ENCODE data around the gene LVRN. TPM values are rescaled to one million over a fixed set of nuclear protein-coding genes. Genes with fewer than 3 reads are reported as not detected.

LVRN gene
- total RNA-seq, 6 donors from 2014 or later: 0.17 to 0.40 (median 0.30) TPM; not detected in 3

DNA sequence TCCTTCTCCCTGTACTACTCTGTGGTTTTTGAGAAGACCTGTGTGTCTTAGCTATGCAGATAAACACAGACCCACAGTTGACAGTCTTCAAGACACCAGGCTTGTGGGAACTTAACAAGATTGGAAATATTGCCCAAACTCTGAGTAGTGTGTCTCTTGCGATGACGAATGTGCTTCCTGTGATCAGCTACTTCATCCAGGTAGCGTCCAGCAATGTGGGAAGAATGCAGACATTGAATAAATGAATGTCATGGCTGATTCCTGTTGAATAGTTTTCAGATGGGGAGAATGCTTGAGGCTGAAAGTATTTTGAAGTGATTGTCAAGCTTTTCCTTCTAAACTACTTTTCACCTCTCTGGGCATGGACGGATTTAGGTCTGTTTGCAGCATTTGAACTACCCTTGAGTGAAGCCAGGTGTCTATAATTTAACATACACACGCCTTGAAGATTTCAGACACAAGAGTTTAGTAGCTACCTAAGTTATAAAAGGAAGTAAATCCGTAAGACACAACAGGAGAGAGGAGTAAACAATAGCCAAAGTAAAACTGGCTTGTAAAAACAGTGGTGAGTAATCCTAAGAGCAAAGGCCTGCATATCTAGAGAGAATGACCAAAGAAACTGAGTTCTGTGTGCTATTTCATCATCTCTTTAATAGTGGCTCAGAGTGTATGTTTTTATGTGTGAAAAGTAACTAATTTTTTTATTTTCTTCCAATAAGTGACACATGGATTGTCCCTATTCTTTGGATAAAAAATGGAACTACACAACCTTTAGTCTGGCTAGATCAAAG is 40.0 kb downstream of the LVRN start:
- no peak for DNase-seq
- WGBS, 2 donors: 86 to 91% methylated on average over 6 of the region's 6 CpGs

GRCh38 chr5:116004248-116004647 is 42.0 kb downstream of the LVRN start:
- Histone ChIP-seq H3K27ac (no peak overlapping the region), H3K4me1 (no peaks in the 10 kb centered on the region), H3K4me3 (no peak overlapping the region), H3K27me3 (no peaks in the 10 kb centered on the region), H3K9me3 (no peaks in the 10 kb centered on the region), H3K36me3 (no peaks in the 10 kb centered on the region)
- 76 to 88% methylated on average over 3 of the region's 3 CpGs for WGBS, 2 donors
- DNase-seq (no peak), ATAC-seq (ENCODE audit: low FRiP score in 2 of 2) (no peak)
- TF ChIP-seq POLR2AphosphoS5 (IDR thresholded peaks at IDR 0.05) (no peak), EP300 (IDR thresholded peaks at IDR 0.05) (no peak), POLR2A (IDR thresholded peaks at IDR 0.05) (no peak)
- TF ChIP-seq, protein P1, sequence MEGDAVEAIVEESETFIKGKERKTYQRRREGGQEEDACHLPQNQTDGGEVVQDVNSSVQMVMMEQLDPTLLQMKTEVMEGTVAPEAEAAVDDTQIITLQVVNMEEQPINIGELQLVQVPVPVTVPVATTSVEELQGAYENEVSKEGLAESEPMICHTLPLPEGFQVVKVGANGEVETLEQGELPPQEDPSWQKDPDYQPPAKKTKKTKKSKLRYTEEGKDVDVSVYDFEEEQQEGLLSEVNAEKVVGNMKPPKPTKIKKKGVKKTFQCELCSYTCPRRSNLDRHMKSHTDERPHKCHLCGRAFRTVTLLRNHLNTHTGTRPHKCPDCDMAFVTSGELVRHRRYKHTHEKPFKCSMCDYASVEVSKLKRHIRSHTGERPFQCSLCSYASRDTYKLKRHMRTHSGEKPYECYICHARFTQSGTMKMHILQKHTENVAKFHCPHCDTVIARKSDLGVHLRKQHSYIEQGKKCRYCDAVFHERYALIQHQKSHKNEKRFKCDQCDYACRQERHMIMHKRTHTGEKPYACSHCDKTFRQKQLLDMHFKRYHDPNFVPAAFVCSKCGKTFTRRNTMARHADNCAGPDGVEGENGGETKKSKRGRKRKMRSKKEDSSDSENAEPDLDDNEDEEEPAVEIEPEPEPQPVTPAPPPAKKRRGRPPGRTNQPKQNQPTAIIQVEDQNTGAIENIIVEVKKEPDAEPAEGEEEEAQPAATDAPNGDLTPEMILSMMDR (IDR thresholded peaks at IDR 0.05): no peak

More for the DNA sequence above, 40.0 kb downstream of the LVRN start:
- H3K9me3 ChIP-seq: no peaks in the 10 kb centered on the region
- no peak for TF ChIP-seq POLR2AphosphoS5 (IDR thresholded peaks at IDR 0.05)
- no peak for TF ChIP-seq POLR2A (IDR thresholded peaks at IDR 0.05)
- TF ChIP-seq, protein P1 (IDR thresholded peaks at IDR 0.05): no peak
- no peak for TF ChIP-seq EP300 (IDR thresholded peaks at IDR 0.05)
- H3K4me1 ChIP-seq: no peaks in the 10 kb centered on the region
- H3K36me3 ChIP-seq: no peaks in the 10 kb centered on the region
- no peak for ATAC-seq (ENCODE audit: low FRiP score in 2 of 2)
- no peak overlapping the region for H3K4me3 ChIP-seq
- H3K27me3 ChIP-seq: no peaks in the 10 kb centered on the region
- no peak overlapping the region for H3K27ac ChIP-seq

- WGBS, 2 donors: 67 to 68% methylated on average over 3 of the region's 3 CpGs
- DNase-seq (no peak), ATAC-seq (ENCODE audit: low FRiP score in 2 of 2) (no peak)
- Histone ChIP-seq H3K4me1 (no peaks in the 10 kb centered on the region), H3K9me3 (no peaks in the 10 kb centered on the region), H3K27ac (no peak overlapping the region), H3K36me3 (no peaks in the 10 kb centered on the region), H3K27me3 (no peaks in the 10 kb centered on the region), H3K4me3 (no peak overlapping the region)
- no peak for TF ChIP-seq POLR2AphosphoS5 (IDR thresholded peaks at IDR 0.05)
- TF ChIP-seq EP300 (IDR thresholded peaks at IDR 0.05): no peak
- no peak for TF ChIP-seq POLR2A (IDR thresholded peaks at IDR 0.05)
- TF ChIP-seq, protein P1 (IDR thresholded peaks at IDR 0.05): no peak
Measured at GRCh38 chr5:116009806-116010205, 47.5 kb downstream of the LVRN start.

GRCh38 chr5:116011046-116011445 is 48.8 kb downstream of the LVRN start:
- Histone ChIP-seq H3K36me3 (no peaks in the 10 kb centered on the region), H3K27me3 (no peaks in the 10 kb centered on the region), H3K27ac (no peak overlapping the region), H3K9me3 (no peaks in the 10 kb centered on the region), H3K4me3 (no peak overlapping the region), H3K4me1 (no peaks in the 10 kb centered on the region)
- TF ChIP-seq, protein P1 (IDR thresholded peaks at IDR 0.05): no peak
- no peak for TF ChIP-seq POLR2AphosphoS5 (IDR thresholded peaks at IDR 0.05)
- no peak for TF ChIP-seq EP300 (IDR thresholded peaks at IDR 0.05)
- TF ChIP-seq POLR2A (IDR thresholded peaks at IDR 0.05): no peak
- no peak for DNase-seq
- ATAC-seq (ENCODE audit: low FRiP score in 2 of 2): no peak
